ENCODE results near the gene HPS4.
"Not testable (repeated sequence)": the region's sequence is repeated elsewhere in the genome, so short reads cannot be mapped to it uniquely, and the experiment has no call there.

The HPS4 gene

DNA sequence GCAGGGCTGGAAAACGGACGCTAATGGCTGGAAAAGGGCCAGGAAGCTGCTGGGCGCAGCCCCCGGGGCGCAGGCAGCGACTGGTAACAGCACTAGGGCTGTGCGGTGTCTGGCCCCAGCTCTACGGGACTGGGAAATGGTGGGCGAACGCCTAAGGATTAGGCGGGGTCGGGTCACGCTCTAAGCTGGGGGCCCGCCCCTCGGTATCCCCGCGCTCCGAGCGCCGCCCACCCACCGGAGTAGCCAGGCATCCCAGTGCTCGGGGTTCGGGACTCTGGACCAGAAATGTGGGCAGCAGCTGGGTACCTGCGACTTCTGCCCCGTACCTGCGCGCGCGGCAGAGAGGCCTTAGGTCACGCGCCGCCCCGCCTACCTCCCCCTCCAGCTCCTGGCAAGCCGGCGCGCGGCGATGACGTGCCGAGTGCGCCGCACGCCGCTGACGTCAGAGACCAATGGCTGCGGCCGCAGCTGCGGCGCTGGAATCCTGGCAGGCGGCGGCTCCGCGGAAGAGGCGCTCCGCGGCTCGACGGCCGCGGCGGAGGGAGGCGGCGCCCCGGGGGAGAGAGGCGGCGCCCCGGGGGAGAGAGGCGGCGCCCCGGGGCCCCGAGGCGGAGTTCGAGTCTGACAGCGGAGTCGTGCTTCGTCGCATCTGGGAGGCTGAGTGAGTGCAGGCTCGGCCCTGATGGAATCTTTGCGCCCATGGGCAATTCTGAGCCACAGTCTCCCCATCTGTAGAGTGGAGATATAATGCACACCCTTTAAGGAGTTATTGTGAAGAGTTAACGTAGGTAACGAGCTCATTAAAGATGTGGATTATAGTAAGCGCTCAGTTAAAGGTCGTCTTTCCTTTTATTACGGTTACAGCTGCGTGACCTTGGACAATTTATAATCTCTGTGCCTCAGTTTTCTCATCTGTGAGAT is at the start of gene HPS4, which contains the start of gene SRRD:
Gene HPS4, minus strand, starts transcription at position 345 of the 921 bp plus-strand sequence. CDS start 2,021 bp downstream, outside the sequence.
Gene SRRD, plus strand, starts transcription at position 439 of the 921 bp plus-strand sequence. Its CDS starts 14 bp downstream, at position 453.
- peak; percentile 92 for DNase-seq

DNA sequence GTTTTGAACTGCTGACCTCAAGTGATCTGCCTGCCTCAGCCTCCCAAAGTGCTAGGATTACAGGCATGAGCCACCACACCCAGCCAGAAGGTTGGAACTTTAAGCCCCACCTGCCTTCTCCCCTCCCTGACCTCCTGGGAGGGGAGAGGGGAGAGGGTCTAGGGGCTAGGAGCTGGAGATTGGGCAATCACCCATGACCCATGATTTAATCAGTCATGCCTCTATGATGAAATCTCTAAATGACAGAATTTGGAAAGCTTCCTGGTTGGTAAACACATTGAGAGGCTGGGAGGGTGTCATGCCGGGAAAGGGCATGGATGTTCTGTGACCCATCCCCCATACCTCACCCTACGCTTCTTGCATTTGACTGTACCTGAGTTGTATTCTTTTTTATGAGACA is 45.8 kb upstream of the HPS4 start:
- DNase-seq, result no peak

DNA sequence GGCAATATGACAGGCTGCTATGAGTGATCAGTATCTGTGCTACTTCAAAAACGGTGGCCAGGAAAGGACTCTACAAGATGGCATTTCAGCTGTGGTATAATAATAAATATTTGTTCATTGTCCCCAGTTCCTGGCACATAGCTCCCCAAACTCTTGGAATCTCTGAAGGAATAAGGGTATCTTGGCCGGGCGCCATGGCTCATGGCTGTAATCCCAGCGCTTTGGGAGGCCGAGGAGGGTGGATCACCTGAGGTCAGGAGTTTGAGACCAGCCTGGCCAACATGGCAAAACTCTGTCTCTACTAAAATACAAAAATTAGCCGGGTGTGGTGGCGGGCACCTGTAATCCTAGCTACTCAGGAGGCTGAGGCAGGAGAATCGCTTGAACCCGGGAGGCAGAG is 44.9 kb upstream of the HPS4 start:
- DNase-seq, result not testable (repeated sequence)

DNA sequence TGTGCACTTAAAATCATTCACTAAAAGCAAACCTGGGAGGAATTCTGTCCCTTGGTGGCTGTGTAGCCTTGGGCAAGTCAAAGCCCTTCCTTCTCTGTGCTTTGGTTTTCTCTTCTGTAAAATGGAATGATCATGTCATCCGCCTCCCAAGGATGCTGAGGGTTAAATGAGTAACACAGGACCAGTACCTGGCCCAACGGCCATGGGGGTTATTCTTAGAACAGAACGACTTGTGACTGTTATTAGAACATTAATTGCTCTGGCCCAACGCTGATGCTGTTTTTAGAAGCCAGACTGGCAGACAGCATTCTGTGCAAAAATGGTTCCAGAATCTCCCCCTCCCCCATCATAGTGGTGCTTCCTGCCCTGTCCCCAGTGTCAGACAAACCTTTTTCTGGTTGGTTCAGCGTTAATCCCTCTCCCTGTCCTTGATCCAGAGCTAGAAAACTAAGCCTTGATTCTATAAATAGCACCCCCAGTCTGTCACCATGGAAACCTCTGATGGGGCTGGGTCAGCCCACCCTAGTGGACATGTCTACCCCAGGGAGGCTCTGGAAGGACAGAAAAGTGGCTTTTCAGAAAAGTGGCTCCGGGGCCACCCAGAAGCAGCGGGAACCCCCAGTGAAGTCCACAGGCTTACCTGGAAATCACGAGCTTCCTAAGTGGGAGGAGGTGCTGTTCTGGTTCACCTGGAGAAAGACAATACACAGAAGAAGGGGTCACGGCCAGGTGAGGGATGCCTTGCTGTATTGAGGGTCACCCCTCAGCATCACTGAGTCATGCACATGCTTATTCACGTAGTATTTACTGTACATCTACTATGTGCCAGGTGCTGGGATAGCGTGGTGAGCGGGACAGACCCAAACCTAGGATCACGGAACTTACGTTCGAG is 44.2 kb upstream of the HPS4 start:
- DNase-seq, result no peak

DNA sequence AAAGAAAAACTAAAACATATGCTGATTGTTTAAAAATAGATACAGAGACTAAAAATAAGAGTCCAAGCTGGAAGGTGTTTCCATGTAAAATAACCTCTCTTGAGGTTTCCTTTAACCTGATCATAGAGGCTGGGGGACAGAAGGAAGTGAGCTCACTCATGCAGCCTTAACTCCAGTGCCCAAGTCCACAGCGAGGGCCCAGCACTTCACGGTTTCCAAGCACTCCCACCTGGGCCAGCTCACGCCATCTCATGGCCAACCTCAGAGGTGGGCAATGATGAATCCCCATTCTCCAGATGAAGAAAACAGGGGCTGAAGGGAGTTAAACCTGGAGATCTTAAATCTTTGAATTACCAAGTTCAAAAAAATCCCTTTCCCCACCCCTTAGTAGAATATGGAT is 43.6 kb upstream of the HPS4 start:
- no peak for DNase-seq

DNA sequence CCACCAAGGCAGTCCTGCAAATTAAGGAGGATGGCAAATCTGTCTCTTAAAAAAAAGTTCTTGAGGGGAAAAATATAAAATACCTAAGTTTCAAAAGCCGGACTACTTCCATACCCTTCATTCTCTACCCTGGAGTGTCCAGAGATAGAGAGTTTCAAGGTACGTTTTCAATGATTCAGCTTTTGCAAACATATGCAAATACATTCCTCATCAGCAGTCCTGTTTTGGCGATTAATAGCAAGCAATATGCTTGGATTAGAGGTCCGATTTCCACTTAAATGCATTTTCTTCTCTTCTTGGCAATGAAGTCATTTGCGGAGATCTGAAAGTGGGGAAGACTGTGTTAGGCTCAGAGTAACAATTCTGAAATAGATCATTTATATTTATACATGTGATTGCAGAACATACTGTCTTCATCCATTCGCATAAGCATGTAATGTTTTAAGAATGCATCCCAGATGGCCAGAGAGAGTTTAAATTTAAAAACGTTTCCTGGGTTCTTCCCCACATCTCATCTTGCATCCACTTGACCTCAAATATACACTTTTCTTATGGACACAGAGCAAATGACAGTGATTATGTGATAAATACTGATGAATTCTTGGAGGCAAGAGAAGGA is 42.5 kb upstream of the HPS4 start:
- no peak for DNase-seq

DNA sequence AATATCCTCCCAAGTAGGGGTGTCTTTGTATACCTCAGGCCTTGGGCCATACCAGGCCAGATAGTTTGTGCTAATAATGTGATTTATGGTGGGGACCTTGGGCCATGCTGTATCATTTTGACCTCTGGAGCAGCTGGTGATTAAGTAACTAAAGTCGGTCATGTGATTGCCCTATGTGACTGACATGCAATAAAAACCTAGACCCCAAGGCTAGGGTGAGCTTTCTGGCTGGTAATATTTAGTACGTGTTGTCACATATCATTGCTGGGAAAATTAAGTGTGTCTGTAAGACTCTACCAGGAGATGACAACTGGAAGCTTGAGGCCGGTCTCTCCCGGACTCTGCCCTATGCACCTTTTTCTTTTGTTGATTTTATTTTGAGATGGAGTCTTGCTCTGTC is 41.3 kb upstream of the HPS4 start:
- DNase-seq, result no peak

DNA sequence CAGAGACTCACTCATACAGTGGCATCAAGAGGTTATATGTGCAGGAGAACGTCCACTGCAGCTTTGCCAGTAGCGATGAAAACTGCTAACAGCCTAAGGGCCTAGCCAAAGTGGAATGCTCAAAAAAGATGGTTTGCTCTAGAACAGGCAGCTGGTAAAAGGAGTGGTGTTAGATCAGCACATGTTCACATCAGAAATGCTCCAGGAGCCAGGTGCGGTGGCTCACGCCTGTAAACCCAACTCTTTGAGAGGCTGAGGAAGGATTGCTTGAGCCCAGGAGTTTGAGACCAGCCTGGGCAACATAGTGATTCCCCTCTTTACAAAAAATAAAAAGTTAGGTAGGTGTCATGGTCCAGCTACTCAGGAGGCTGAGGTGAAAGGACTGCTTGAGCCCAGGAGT is 39.0 kb upstream of the HPS4 start:
- DNase-seq, result no peak

DNA sequence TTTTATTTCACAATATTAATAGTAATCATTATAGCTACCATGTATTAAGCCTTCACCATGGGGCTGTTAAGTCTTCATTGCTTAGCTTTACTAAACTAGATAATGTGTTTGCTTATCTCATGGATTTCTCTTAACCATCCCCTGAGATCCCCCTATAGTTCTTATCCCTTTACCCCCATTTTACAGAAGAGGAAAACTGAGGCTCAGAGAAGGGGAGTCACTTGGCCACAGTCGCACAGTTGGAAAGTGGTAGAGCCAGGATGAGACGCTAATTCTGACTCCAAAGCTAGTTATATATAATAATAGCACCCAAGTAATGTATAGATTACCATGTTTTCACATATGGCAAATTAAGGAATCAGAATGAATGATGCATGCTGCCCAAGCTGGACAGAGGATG is 38.4 kb upstream of the HPS4 start:
- DNase-seq, result no peak

DNA sequence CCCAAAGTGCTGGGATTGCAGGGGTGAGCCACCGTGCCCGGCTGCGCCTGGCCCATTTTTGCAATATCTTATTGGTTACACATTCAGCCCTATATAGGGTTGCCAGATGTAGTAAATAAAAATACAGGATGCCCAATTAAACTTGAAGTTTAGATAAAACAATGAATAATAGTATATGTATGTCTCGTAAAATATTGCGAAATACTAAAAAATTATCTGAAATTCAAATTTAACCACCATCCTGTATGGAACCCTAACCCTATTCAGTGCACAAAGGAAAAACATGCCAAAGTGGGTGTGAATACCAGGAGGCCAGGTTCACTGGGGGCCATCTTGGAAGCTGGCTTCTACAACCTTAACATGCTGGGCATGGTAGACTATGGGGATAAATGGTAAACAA is 33.8 kb upstream of the HPS4 start:
- no peak for DNase-seq

DNA sequence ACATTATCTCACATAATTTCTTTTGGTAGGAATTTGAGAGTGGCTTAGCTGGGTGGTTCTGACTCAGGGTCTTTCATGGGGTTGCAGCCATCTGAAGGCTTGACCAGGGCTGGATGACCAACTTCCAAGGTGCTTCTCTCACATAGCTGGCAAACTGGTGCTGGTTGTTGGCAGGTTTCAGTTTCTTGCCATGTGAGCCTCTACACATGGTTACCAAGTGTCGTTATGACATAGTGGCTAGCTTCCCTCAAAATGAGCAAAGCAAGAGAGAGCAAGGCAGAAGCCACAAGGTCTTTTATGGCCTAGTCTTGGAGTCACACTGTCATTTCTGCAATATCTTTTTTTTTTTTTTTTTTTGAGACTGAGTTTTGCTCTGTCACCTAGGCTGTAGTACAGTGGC is 32.9 kb upstream of the HPS4 start:
- DNase-seq, result no peak

DNA sequence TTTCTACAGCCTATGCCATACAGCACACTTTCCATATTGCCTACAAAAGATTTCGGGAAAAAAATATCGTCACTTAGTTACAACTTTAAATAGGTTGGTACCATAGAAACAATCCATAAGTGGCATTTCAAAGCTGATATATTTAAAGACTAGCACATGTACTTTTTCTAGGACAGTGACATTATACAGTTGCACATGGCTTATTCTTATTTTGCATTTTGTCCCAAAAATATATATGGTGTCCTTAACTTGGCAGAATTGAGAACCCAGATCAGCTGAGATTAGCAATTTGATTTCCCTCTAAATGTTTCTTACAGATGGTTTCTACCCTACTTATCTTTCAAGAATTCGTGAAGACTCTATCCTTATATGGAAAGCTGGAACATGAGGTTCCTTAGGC is 32.3 kb upstream of the HPS4 start:
- no peak for DNase-seq

DNA sequence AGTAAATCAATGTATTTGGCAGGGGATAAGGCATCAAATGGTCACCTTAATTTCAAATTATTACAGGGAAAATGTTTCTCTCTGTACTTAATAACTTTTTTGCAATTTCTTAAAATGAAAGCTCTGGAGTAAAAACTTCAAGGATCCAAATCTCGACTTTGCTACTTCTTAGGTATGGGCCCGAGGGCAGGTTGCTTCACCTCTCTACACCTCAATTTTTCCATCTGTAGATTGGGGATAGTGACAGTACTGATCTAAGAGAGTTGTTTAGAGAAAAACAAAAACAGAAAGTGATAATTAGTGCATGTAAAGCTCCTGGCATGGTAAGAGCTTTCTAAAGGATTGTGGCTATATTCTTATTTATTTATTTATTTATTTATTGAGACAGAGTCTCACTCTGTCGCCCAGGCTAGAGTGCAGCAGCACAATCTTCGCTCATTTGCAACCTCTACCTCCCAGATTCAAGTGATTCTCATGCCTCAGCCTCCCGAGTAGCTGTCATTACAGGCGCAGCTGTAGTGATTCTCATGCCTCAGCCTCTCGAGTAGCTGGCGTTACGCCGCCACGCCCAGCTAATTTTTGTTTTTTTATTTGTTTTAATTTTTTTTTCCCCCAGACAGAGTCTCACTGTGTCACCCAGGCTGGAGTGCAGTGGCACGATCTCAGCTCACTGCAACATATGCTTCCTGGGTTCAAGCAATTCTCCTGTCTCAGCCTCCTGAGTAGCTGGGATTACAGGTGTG is 31.0 kb upstream of the HPS4 start:
- no peak for DNase-seq

DNA sequence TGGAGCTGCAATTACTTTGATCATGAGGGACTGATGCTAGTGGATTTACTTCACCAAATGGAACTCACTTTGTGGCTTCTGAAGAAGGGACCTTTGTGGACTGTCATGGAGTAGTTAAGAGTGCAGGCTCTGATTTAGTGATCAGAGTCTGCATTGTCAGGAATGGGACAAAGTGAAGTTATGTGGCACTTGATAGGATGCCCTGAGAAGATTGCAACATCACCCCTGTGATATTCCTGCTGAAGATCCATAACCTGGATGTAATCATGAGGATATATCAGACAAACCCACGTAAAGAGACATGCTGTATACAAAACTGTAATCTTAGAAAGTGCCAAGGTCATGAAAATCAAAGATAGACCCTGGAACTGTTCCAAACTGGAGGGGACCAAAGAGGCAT is 30.3 kb upstream of the HPS4 start:
- DNase-seq, result no peak

DNA sequence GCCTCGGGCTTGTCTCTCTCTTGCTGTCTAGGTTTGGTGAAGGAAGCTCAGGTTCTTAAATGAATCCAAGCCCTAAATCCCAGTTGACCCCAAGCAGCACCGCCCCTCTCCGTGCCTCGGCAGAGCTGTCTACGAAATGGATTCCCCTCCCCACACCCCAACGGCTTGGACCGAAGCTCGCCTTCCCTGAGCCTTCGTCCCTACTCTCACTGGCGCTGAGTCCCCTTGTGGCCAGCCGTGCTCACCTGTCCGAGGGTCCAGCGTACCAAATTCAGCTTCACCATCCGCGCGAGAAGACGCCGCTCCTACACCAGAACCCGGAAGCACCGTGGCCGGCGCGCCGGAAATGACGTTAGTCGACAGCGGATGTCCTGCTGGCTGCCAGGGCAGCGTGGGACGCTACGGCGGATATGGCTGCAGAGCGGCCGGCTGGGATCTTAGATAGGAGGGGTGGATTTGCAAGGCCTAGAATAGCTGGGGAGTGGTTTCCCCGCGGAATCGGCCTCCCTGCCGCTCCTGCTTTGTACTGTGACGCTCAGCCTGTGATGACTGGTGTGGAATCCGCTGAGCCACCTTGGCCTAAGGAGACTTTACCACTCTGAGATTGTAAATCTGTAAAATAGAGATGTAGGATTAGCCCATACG is 28.7 kb upstream of the HPS4 start, which contains the start of gene TFIP11:
Gene TFIP11, minus strand, starts transcription at position 325 of the 645 bp plus-strand sequence. CDS start 2,201 bp downstream, outside the sequence.
- peak; percentile 89 for DNase-seq

DNA sequence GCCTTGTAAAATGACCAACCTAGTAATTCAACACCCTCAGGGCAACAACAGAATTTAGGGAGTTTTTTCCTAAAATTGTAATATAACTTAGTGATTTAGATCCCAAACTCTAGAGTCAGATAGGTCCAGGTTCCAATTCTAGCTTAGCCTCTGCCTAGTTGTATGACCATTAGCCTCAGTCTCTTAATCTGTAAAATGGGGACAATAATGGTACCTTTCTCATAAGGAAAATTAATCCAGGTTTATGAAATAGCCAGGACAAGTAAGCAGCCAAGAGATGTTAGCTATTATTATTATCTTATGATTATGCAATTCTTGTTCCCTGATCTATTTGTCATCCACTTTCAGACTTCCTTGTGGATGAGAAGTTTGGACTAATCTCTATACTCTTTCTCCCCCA is 24.6 kb upstream of the HPS4 start:
- DNase-seq, result no peak

DNA sequence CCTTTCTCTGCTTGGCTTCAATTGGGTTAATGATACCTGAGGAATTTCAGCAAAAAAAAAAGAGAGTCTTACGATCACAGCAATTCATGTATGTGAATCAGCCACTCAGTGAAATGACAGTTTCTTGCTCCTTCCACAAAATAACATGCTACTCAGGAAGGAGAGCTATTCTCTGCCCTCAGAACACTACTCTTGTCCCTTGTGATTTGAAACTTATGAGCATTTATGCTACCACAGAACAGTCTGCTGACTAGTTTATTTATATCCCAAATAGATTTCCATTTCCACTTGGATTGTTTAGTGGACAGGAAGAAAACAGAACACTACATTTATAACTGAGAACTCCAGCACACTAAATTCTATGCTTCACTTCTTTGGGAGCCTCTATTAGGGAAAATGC is 20.2 kb upstream of the HPS4 start:
- no peak for DNase-seq

DNA sequence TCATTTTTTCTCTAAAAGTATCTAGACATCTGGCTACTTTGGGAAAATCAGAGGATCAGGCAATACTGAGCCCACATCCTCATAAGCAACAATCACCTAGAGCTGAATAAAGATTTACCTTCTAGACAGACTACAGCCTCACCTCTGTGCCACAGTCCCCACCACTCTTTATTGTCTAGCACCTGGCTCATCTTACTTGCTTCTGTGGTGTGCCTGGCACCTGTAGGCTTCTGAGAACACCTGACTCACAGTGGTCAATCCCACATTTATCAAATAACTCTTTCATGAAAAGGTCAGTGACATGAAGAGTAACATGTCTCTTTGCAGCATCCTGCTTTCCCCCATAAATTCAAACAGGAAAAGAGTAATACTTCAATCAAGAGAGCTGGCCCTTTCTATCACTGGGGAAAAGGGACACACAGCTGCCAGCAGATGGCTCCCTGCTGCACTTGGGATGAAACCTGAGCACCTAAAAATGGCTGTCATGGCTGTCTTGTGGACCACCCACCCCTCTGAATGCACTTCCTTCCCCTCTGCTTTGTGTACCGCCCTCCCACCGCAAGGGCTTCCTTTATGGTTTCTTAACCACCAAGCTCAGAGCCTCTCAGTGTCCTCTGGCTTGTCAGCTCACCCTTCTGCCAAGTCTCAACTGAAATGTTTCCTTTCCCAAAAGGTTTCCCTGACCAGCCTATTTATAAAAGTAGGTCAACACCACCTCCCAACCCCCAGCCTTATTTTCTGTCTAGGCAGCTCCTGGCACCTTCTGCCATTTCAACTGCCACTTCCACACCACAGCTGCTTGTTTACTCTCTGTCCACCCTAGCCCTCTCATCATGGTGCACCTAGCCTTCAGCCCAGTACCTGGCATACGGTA is 19.3 kb upstream of the HPS4 start:
- DNase-seq, result peak; percentile 41

DNA sequence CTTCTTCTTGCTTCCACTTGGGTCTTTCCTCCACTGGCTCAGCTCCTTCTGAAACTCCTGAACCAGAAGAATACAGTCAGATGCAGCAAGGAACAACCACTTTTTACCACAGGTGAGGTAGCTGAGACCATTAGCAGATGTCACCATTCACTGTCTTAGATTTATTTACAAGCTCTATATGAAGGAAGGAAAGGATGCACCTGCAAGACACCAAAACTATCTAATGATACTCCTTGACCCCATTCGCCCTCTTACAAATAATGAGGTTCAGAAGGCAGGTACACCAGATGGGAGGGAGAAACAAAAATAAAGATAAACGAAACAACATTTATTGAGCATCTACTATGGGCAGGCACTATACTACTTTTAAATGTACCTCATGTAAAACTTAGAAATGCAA is 18.4 kb upstream of the HPS4 start:
- DNase-seq, result no peak

DNA sequence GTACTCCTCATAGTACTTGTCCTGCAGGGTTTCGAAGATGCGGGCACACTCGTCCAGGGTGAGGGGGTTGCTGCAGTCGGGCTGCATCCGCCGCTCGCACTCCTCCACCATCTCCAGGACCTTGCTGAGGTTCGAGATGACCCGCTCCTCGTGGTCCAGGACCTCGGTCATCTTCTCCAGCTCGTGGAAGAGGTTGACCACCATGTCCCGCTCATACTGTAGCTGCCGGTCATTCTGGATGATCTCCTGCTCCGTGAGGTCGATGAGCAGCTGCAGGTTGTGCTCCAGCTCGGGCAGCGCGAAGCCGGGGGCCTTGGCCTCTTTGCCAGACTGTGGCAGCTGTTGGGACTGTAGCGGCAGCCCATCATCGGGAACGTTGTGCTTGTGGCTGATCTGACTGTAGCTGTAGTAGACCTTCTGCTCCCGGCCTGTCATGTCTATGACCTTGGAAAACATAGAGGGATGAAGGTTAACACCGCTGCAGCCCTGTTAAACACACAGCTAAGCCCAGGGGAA is 15.7 kb upstream of the HPS4 start:
- no peak for DNase-seq

DNA sequence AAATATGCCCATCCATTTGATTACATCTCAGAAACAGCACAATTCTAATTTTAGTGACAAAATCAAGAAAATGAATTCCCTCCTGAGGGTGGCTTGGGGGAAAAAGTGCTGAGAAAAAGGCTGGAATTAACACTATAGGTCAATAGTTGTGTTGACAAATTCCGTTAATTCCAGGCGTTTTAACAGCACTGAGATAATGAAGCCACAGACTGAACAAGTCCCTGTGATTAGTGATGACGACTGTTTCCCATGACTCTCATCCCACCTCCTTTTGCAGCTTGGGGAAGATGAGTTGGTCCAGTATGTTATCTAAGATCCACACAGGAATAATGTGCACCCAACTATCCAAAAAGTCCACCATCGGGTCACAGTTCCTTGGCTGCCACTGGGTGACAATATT is 12.9 kb upstream of the HPS4 start:
- no peak for DNase-seq
